Stimulated activated CD8-positive, alpha-beta memory T cell treated with anti-CD3 and anti-CD28 coated beads, Interleukin-15, amount 100 ng/mL, for 48 hours (primary cell): ENCODE data around the gene FNDC3A.
"Not testable (repeated sequence)": the region's sequence is repeated elsewhere in the genome, so short reads cannot be mapped to it uniquely, and the experiment has no call there.

Experiments
- DNase-seq, 2 donors: peaks; one replicate each; pipeline ENCODE4 v3.0.0-alpha.2; 2020; ENCODE audit warnings: low read depth in 2 of 2

FNDC3A gene

GRCh38 chr13:49030213-49030612, 54.5 kb downstream of the FNDC3A start:
- no peak for DNase-seq

DNA sequence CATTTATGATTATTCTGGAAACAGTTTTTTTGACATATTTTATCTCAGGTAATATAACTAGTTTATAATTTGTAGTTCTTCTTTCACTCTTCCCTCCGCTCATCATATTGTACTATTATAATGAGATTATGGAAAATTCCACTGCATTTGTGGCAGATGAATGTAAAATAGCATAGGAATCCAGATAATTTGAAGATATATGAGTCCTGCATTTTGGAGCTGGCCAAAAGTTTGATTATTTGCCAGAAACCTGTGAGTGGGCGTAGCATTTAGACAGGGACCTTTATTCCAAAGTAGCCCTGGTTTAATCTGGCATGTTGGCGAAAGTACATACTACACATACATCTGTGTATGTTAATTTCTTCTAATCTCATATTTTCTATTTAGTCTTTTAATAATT, 65.2 kb downstream of the FNDC3A start:
- DNase-seq: no peak

DNA sequence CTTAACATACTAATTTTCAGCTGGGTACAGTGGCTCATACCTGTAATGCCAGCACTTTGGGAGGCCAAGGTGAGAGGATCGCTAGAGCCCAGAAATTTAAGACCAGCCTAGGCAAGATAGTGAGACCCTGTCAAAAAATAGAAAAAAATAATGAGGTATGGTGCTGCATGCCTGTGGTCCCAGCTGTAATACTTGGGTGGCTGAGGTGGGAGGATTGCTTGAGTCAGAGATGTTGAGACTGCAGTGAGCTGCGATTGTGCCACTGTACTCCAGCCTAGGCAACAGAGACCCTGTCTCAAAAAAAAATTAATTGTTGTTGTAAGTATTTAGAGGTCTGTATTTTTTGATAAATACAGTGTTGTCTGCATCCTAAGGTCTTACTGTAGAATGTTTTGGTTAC, 66.8 kb downstream of the FNDC3A start:
- DNase-seq: no peak

- no peak for DNase-seq
Observed at GRCh38 chr13:49044008-49044407, 68.3 kb downstream of the FNDC3A start.

DNA sequence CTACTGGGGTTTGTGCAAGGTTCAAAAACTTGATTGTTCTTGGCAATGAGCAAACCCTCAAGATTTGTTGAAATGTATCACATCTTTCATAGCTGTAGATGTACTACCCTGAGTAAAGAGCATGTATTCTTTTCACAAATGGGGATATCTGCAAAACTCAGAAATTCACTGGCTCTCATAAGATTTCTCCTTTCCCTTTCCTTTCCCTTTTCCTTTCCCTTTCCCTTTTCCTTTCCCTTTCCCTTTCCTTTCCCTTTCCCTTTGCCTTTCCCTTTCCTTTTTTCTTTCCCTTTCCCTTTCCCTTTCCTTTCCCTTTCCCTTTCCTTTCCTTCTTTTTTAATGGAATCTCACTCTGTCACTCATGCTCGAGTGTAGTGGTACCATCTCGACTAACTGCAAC, 69.1 kb downstream of the FNDC3A start:
- no peak for DNase-seq

- DNase-seq: no peak
Observed at GRCh38 chr13:49046002-49046401, 70.3 kb downstream of the FNDC3A start.

- DNase-seq: no peak
Observed at GRCh38 chr13:49046519-49046918, 70.8 kb downstream of the FNDC3A start.

GRCh38 chr13:49052813-49053212, 77.1 kb downstream of the FNDC3A start:
- DNase-seq: no peak

DNA sequence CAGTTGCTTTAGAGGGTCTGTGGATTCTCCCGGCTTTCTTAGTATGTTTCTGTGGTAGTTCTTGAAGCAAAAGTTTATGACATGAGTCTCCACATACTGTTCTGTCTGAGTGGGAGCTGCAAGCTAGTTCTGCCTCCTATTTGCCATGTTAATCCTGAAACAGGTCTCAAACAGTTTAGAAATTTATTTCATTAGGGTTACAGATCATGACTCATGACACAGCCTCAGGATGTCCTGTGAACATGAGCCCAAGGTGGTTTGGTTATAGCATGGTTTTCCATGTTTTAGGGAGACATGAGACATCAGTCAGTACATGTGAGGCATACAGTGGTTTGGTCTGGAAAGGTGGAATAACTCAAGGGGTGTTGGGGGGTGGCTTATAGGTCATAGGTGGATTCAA, 77.5 kb downstream of the FNDC3A start:
- no peak for DNase-seq

DNA sequence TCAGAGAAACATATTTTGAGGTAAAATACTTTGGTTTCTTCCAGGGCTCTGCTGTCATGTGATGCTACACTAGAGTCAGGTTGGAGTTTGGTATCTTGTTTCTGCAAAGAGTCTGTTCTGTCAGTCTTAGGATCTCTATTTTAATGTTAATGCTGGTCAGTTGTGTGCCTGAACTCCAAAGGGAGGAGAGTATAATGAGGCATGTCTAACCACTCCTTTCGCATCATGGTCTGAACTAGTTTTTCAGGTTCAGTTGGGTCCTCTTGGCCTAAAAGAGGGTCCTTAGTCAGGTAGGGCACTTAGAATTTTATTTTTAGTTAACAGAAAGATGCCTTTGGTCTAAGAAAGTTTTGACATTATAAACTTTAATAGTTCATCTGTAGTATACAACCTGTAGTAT, 78.2 kb downstream of the FNDC3A start:
- no peak for DNase-seq

DNA sequence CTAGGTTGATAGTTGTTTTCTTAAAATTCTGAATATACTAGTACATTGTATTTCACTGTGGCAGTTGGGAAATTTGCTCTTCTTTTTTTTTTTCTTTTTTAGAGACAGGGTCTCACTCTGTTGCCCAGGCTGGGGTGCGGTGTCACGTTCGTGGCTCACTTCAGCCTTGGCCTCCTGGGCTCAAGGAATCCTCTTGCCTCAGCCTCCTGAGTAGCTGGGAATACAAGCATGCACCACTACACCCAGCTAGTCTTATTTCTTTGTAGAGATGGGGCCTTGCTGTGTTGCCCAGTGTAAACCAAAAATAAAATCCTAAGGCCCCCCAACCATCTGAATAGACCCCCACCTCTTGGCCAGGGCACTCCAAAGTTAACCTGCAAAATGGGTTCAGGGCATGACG, 79.3 kb downstream of the FNDC3A start:
- DNase-seq: no peak

- DNase-seq: no peak
Observed at GRCh38 chr13:49057176-49057575, 81.5 kb downstream of the FNDC3A start.

DNA sequence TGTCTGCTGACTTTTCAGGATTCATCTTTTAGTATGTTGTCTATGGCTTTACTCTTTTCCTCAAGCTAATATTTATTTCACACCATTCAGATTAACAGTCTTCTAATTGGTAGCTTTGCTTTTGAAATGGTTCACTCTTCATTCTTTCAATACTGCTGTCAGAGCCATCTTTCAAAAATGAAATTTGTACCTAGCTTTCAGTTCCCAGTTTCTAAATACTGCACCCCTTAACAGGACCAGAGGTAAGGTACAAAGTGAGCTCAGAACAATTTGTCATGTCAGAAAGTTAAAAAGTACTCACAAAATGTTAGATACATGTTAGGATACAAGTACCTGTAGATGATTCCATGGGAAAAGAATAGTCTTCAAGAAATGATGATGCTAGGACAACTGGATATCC, 83.0 kb downstream of the FNDC3A start:
- DNase-seq: no peak

- DNase-seq: no peak
Observed at GRCh38 chr13:49060678-49061387, 85.1 kb downstream of the FNDC3A start.

GRCh38 chr13:49061388-49061752, 85.7 kb downstream of the FNDC3A start:
- not testable (repeated sequence) for DNase-seq

DNA sequence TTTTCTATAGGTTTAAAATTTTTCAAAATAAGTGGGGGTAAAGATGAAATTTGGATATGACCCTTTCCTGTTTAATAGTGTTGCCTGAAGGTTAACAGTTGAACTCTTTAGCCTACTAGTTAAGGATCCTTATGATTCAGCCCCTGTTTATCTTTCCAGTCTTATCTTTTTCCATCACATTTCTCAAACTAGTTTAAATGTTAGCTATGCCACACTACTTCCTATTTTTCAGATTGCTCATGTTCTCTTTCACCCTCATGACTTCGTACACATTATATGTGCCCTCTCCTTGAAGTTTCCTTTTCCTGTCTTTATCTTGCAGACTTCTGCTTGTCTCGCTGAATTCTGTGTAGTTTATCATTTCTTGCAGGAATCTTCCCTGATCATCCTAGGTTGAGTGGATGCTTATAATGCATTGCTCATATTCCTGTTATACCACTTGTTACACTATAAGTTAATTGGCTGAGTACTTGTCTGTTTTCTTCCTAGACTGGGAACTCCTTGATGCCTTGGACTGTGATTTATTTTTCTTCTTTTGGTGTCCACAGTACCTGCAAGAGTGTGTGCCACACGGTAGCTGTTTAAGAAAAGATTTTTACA, 86.7 kb downstream of the FNDC3A start:
- no peak for DNase-seq

DNA sequence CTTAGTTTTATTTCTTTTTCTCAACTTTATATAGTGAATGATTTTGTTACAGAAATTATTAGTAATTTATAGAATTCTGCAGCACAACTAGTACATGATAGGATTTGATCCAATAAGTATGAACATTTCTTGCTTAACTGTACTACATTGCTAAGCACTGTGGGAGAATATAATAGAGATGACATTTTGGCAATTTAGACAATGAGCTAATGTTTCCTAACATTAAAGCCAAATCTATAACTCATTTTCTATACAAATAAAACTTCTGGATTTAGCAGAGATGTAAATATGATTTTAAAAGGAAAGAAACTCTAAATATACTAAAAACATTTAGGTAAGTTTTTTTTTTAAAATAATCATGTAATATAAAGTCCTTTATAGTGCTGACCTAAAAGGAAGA, 87.3 kb downstream of the FNDC3A start:
- DNase-seq: no peak

- no peak for DNase-seq
Observed at GRCh38 chr13:49063497-49063896, 87.8 kb downstream of the FNDC3A start.

DNA sequence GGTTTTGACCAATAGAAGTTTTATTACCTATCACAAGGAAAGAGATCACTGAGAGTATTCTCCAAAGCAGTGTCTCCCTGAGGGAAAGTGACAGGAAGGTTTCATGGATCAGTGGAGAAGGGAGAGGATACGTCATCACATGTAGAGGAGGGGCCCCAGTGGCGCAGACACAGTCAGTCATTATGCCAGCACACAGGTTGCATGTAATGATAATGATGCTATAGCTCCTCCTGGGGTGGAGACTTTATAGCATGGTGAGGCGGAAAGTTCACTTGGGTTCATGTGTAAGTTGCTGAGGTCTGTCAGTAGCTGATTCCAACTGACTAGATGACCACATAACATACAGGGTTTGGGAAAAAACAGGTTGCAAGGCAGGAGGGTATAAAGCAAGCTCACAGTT, 88.8 kb downstream of the FNDC3A start:
- no peak for DNase-seq

- no peak for DNase-seq
Observed at GRCh38 chr13:49066856-49067255, 91.1 kb downstream of the FNDC3A start.

DNA sequence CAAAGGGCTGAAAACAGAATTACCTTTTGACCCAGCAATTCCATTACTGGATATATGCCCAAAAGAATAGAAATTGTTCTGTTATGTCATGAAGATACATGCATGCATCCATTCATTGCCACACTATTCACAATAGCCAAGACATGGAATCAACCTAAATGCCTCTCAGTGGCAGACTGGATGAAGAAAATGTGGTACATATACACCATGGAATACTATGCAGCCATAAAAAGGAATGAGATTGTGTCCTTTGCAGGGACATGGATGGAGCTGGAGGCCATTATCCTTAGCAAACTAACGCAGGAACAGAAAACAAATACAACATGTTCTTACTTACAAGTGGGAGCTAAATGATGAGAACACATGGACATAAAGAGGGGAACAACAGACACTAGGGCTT, 92.8 kb downstream of the FNDC3A start:
- not testable (repeated sequence) for DNase-seq

- DNase-seq: not testable (repeated sequence)
Observed at GRCh38 chr13:49070021-49070420, 94.3 kb downstream of the FNDC3A start.

GRCh38 chr13:49071341-49071937, 95.7 kb downstream of the FNDC3A start:
- DNase-seq: no peak
